H1 (cell line): ENCODE results near the gene CELSR1. TPM values are rescaled to one million over a fixed set of nuclear protein-coding genes. Genes with fewer than 3 reads are reported as not detected.

Experiments
- CBX8 ChIP-seq: fragments of 300-800, 300-1000 bp; sonication (generic); IDR thresholded peaks from 2 replicates; pipeline ENCODE4 v1.7.1; 2016; ENCODE audit warnings: low read depth, low read length, borderline replicate concordance
- MAFK ChIP-seq: IDR thresholded peaks from 2 replicates; pipeline ENCODE4 v1.6.1; 2012; ENCODE audit warnings: low read depth, mild to moderate bottlenecking, improper control_type of control experiment, low read length
- polyA plus RNA-seq, 7 experiments: library from polyadenylated mRNA; depleted of rRNA in 3 of 7; stranded (reverse) in 5 of 7; unstranded in 2 of 7; fragments of >200 nt in 5 of 7; fragments of 200-250 nt in 2 of 7; gene quantifications; 1 replicate in 5 of 7; 2 replicates in 1 of 7; 4 replicates in 1 of 7; pipeline versions ENCODE4 v1.2.1 to v1.2.3, GENCODE V29; 2011 to 2013; ENCODE audit warnings: missing spikeins in 2 of 7, mixed read lengths in 2 of 7
- total RNA-seq: library from RNA; stranded (reverse); fragmentation: NEBNext Ultra II Directional; extraction: Animal tissue kit (Norgen Biotek cat#: 25700); gene quantifications from 2 replicates; pipeline ENCODE4 v1.2.1, GENCODE V29; 2021

Gene CELSR1
- total and polyA plus RNA-seq, 2 of the 8 experiments (the other 6 are each of a cell fraction or from before 2014, with no cell fraction given) = 9.0 to 12.4 TPM

GRCh38 chr22:46504584-46504983 is 32.8 kb downstream of the CELSR1 start (continued):
- TF ChIP-seq MAFK (no peak), CBX8 (no peak)
